GM12801 (cell line): ENCODE data around the gene SPSB3.

Experiments used
- CTCF ChIP-seq: IDR thresholded peaks from one replicate; pipeline ENCODE4 v1.5.1; 2011; ENCODE audit warnings: control low read depth; ENCODE audit not compliant: insufficient read length; ENCODE audit errors: extremely low read depth

The SPSB3 gene

DNA sequence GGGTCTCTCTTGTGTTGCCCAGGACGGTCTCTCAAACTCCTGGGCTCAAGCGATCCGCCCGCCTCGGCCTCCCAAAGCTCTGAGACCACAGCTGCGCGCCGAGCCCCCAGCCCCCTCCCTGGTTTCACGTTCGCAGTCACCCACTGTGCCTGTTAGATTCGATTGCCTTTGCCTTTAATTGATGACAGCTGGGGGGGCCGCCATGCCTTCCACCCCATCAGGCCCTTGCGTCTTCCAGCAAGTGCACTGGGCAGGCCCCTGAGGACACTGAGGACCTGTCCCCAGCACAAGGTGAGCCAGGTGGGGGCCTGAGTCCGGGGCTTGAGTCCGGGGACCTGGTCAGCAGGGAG lies 7.9 kb upstream of the SPSB3 start:
- no peak for TF ChIP-seq CTCF

DNA sequence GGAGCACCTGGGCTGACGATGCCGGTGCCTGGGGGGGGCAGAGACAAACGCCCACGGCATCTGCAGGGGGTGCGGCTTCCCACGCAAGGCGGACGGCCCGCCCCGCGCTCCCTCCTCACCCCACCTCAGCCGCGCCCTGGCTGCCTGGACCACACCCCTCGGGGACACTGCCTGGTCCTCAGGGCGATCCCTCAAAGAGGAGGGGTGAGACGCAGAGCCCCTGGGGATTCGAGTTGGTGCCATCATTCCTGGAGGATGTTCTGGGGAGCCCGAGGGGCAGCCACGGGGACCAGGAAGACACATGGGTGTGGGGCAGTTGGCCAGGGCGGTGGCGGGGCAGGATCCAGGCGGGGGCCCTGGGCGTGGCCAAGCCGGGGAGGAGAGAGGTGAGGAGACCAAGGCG lies 7.3 kb upstream of the SPSB3 start:
- TF ChIP-seq CTCF = no peak

DNA sequence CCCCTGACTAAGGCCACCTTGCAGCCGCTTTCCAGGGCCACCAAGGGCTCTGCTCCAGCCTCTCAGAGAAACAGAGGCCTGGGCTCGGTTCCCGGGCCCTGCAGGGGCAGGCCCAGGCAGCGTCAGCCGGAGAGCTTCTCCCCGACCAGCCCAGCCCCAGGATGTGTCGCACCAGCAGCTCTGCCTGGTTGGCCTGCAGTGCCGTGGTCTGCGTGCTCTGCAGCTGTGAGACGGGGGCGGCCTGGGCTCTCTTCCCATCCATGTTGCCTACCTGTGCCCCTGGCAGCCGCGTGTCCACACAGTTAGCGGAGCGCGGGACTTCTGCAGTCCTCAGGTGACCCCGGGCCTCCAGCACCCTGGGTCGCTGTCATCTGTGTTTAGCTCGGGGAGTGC lies 6.3 kb upstream of the SPSB3 start:
- TF ChIP-seq CTCF = no peak

GRCh38 chr16:1788095-1788707 lies 5.8 kb upstream of the SPSB3 start:
- no peak for TF ChIP-seq CTCF

DNA sequence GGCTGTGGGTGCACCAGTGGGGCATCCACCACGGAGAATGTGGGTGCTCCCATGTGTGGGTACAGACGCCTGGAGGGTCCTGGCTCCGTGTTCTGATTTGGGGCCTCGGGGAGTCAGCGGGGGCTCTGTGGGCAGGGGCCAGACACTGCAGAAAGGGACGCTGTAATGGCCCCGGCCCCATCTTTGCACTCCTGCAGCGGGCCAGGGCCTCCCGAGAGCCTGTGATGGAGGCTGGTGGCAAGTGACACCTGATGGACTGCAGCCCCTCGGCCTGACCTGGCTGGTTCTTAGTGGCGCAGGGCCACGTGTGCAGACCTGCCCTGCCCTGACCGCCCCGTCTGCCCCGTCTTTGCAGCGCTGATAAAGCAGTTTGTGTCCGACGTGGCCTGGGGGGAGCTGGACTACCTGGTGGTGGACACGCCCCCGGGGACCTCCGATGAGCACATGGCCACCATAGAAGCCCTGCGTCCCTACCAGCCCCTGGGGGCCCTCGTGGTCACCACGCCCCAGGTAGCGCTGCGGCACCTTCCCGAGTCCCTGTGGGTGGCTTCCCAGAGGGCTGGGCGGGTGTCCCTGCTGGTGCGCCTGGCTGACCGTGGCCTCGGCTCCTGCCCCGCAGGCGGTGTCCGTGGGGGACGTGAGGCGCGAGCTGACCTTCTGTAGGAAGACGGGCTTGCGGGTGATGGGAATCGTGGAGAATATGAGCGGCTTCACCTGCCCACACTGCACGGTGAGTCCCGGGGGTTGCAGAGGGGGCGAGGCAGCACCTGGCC lies 5.1 kb upstream of the SPSB3 start:
- no peak for TF ChIP-seq CTCF

DNA sequence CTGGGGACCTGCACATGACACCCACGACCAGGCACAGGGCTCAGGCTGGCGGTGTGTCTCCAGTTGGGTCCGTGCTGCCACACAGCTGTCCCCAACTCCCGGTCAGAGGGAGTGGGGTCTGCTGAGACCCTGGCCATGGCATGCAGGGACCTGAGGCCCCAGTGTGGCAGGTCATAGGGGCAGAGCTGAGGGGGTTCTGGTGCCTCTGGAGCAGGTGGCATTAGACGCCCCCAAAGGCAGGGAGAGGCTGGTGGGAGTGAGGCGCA lies 4.6 kb upstream of the SPSB3 start:
- no peak for TF ChIP-seq CTCF

DNA sequence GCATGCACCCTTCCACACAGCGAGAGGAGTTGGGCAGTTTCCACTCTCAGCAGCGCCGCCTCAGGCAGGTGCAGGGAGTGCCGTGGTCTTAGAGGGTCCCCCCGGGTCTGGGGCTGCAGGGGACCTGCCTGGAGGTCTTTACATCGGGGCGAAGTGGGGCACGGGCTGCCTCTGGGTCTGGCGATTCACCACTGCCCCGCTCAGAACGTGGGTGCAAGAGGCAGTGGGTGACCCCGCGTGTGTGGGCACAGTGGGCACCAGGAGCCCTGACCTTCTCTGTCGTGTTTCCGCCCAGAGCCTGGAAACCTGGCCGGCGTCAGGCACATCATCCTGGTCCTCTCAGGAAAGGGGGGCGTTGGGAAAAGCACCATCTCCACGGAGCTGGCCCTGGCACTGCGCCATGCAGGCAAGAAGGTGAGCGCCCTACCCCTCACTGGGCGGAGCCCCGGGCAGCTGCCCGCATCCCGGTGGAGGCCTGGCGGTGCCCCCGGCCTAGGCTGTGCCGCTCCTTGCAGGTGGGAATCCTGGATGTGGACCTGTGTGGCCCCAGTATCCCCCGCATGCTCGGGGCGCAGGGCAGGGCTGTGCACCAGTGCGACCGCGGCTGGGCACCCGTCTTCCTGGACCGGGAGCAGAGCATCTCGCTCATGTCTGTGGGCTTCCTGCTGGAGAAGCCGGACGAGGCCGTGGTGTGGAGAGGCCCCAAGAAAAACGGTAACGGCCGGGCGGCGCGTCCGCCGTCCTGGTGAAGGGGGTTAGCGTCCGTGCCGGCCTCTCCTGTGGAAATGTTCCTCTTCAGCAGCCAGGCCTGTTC lies 4.1 kb upstream of the SPSB3 start:
- TF ChIP-seq CTCF = no peak
